K562 (cell line): ENCODE measurements around the gene TOMM40L. TPM values are rescaled to one million over a fixed set of nuclear protein-coding genes. Genes with fewer than 3 reads are reported as not detected.

ENCODE experiments used
- ATF7 ChIP-seq: fragments of 450-650 bp; IDR thresholded peaks from 2 replicates; pipeline ENCODE4 v1.7.1; 2014; ENCODE audit warnings: mild to moderate bottlenecking, moderate library complexity
- CEBPZ ChIP-seq: fragments of 150-350 bp; IDR thresholded peaks from 2 replicates; pipeline ENCODE4 v1.6.1; 2014; ENCODE audit warnings: low read depth, mild to moderate bottlenecking, low read length, borderline replicate concordance
- E2F1 ChIP-seq: sonication (generic); formaldehyde crosslinking; IDR thresholded peaks from 2 replicates; pipeline ENCODE4 v1.8.1; 2023; ENCODE audit warnings: mild to moderate bottlenecking, missing genetic modification reagents, moderate library complexity
- E2F8 ChIP-seq: fragments of 450-650 bp; IDR thresholded peaks from 2 replicates; pipeline ENCODE4 v1.7.1; 2018; ENCODE audit warnings: mild to moderate bottlenecking, low read depth; ENCODE audit not compliant: partially characterized antibody
- ETS2 ChIP-seq: IDR thresholded peaks from 2 replicates; pipeline ENCODE4 v1.6.1; 2016; ENCODE audit warnings: borderline replicate concordance, missing genetic modification characterization, mild to moderate bottlenecking, moderate library complexity, missing compliant biosample characterization; ENCODE audit not compliant: poor library complexity, severe bottlenecking
- KDM4B ChIP-seq, 2 experiments: fragments of 450-650 bp in 1 of 2; sonication (generic) in 1 of 2; IDR thresholded peaks; 2 replicates each; pipeline ENCODE4 v1.6.1; 2016 to 2017; ENCODE audit warnings: borderline replicate concordance in 2 of 2, antibody characterized with exemption in 1 of 2, low read depth in 1 of 2, mild to moderate bottlenecking in 1 of 2
- MEF2D ChIP-seq: conservative IDR thresholded peaks from 2 replicates; pipeline ENCODE4 v1.6.1; 2016; ENCODE audit warnings: low read depth, missing genetic modification characterization, missing compliant biosample characterization
- PHF8 ChIP-seq: fragments of 200-600 bp; sonication (generic); IDR thresholded peaks from 2 replicates; pipeline ENCODE4 v1.6.1; 2012; ENCODE audit warnings: mixed run types, mild to moderate bottlenecking, inconsistent platforms, low read length, moderate library complexity, borderline replicate concordance
- RAD21 ChIP-seq, 2 experiments: fragments of 250-450 bp in 1 of 2; fragments of 450-650 bp in 1 of 2; sonication (Bioruptor Pico) in 1 of 2; formaldehyde crosslinking in 1 of 2; IDR thresholded peaks in 1 of 2; conservative IDR thresholded peaks in 1 of 2; 2 replicates each; pipeline versions ENCODE4 v1.4.0 to v1.8.0; 2020 to 2022; ENCODE audit warnings: mild to moderate bottlenecking in 2 of 2, moderate library complexity in 1 of 2
- UBTF ChIP-seq, 2 experiments: IDR thresholded peaks; 2 replicates each; pipeline ENCODE4 v1.6.1; 2012; ENCODE audit warnings: improper control_type of control experiment in 2 of 2, low read depth in 2 of 2, low read length in 2 of 2, borderline replicate concordance in 1 of 2
- ZC3H11A ChIP-seq: IDR thresholded peaks from 2 replicates; pipeline ENCODE4 v1.6.1; 2012; ENCODE audit warnings: low read depth, low read length, improper control_type of control experiment
- ZFP91 ChIP-seq: sonication (generic); formaldehyde crosslinking; IDR thresholded peaks from 2 replicates; pipeline ENCODE4 v1.8.0; 2022; ENCODE audit warnings: mild to moderate bottlenecking, missing genetic modification reagents
- ZNF140 ChIP-seq: fragments of 250-450 bp; sonication (Bioruptor Pico); IDR thresholded peaks from 2 replicates; pipeline ENCODE4 v1.8.0; 2021; ENCODE audit warnings: moderate library complexity, mild to moderate bottlenecking, inconsistent platforms
- polyA plus RNA-seq, 8 experiments: library from polyadenylated mRNA; depleted of rRNA in 4 of 8; stranded (reverse) in 5 of 8; unstranded in 3 of 8; fragments of >200 nt; fragmentation: Nextera tagmentation in 2 of 8; fragmentation: Illumina TruSeq in 1 of 8; extraction: Ambion mirVana in 2 of 8; extraction: Trizol in 1 of 8; gene quantifications; 2 replicates each; pipeline versions ENCODE4 v1.2.1 to v1.2.3, GENCODE V29; 2011 to 2014; ENCODE audit warnings: inconsistent platforms in 1 of 8, missing spikeins in 1 of 8
- total RNA-seq, 7 experiments: library from RNA; depleted of rRNA in 6 of 7; stranded (reverse); fragments of >200 nt in 6 of 7; fragmentation: Illumina TruSeq in 2 of 7; extraction: Trizol in 2 of 7; gene quantifications; 2 replicates each; pipeline versions ENCODE4 v1.2.1 to v1.2.3, GENCODE V29; 2011 to 2021; ENCODE audit warnings: low replicate concordance in 1 of 7

TOMM40L gene
- total and polyA plus RNA-seq, 9 of the 15 experiments (the other 6 are each of a cell fraction or from before 2014, with no cell fraction given): 9.6 to 33.6 (median 25.2) TPM

- TF ChIP-seq E2F8 (no peak), PHF8 (peak; percentile 59; the same call in 1 of the 2 replicates), ZNF140 (CRISPR knock-in tag) (no peak), KDM4B (IDR thresholded peaks at IDR 0.05; ENCODE audit: borderline replicate concordance in 2 of 2, low read depth in 1 of 2) (no peak), ATF7 (peak; percentile 66), ZC3H11A (no peak), MEF2D (no peak), RAD21 (CRISPR knock-in tag; conservative IDR thresholded peaks at IDR 0.05 in 1 of 2, IDR thresholded peaks at IDR 0.05 in 1 of 2) (peak; percentile 65 to 82), UBTF (IDR thresholded peaks at IDR 0.05; ENCODE audit: borderline replicate concordance in 1 of 2, low read depth in 2 of 2, low read length in 2 of 2) (peak; percentile 30 to 57; a peak in 1 of 4 replicates), ETS2 (tag) (no peak), CEBPZ (no peak; the same call in 1 of the 2 replicates), E2F1 (CRISPR knock-in tag) (peak; percentile 35; the same call in 1 of the 2 replicates), ZFP91 (CRISPR knock-in tag) (no peak)
These were observed at the start of gene TOMM40L (continued) for GRCh38 chr1:161225534-161226319.
